ENCODE measurements around the gene KCNE4. TPM values are rescaled to one million over a fixed set of nuclear protein-coding genes. Genes with fewer than 3 reads are reported as not detected.

Gene KCNE4
- total RNA-seq, 4 donors from 2014 or later: 2.0 to 6.1 (median 3.3) TPM

GRCh38 chr2:223092667-223093066 lies 40.7 kb downstream of the KCNE4 start:
- Histone ChIP-seq H3K36me3 (no peaks in the 10 kb centered on the region), H3K27me3 (no peaks in the 10 kb centered on the region), H3K9me3 (no peaks in the 10 kb centered on the region), H3K27ac (peak overlapping the region in 3 of 4 donors; percentile 30 to 58 (median 38)), H3K4me3 (no peak overlapping the region), H3K4me1 (peaks cover 3% of the 10 kb centered on the region in 2 donors)
- TF ChIP-seq CTCF (IDR thresholded peaks at IDR 0.05 in 4 of 5, conservative IDR thresholded peaks at IDR 0.05 in 1 of 5) (no peak), POLR2A (IDR thresholded peaks at IDR 0.05) (no peak)
- ATAC-seq (no peak), DNase-seq (no peak)
- intact Hi-C loops (cut with DNase I; ENCODE audit: low total_unique reads): loop anchor here (5.0 kb wide), 1 partner anchor 35 kb away; no protein-coding TSS in a partner anchor
- in situ Hi-C loops (cut with MboI; ENCODE audit: low sequenced_read_pairs in 4 of 4): no loop called here

- Histone ChIP-seq H3K4me3 (no peak overlapping the region), H3K27ac (peak overlapping the region; percentile 24 to 58 (median 34)), H3K4me1 (peaks cover 3% of the 10 kb centered on the region in 2 donors), H3K36me3 (no peaks in the 10 kb centered on the region), H3K9me3 (no peaks in the 10 kb centered on the region), H3K27me3 (no peaks in the 10 kb centered on the region)
- intact Hi-C loops (cut with DNase I; ENCODE audit: low total_unique reads) (loop anchor here (5.0 kb wide), 1 partner anchor 36 kb away; no protein-coding TSS in a partner anchor), in situ Hi-C loops (cut with MboI; ENCODE audit: low sequenced_read_pairs in 4 of 4) (no loop called here)
- peak in 1 of 2 donors; percentile 53 for ATAC-seq
- DNase-seq: peak in 1 of 2 donors; percentile 45
- TF ChIP-seq CTCF (IDR thresholded peaks at IDR 0.05 in 4 of 5, conservative IDR thresholded peaks at IDR 0.05 in 1 of 5) (no peak), POLR2A (IDR thresholded peaks at IDR 0.05) (no peak)
Measured at GRCh38 chr2:223093436-223094241, 41.6 kb downstream of the KCNE4 start.

GRCh38 chr2:223095207-223095606 lies 43.2 kb downstream of the KCNE4 start:
- H3K4me3 ChIP-seq: no peak overlapping the region
- H3K36me3 ChIP-seq: no peaks in the 10 kb centered on the region
- no peak for TF ChIP-seq CTCF (IDR thresholded peaks at IDR 0.05 in 4 of 5, conservative IDR thresholded peaks at IDR 0.05 in 1 of 5)
- no peak for TF ChIP-seq POLR2A (IDR thresholded peaks at IDR 0.05)
- H3K27me3 ChIP-seq: no peaks in the 10 kb centered on the region
- H3K9me3 ChIP-seq: no peaks in the 10 kb centered on the region
- no peak overlapping the region for H3K27ac ChIP-seq
- intact Hi-C loops (cut with DNase I; ENCODE audit: low total_unique reads): no loop called here
- in situ Hi-C loops (cut with MboI; ENCODE audit: low sequenced_read_pairs in 4 of 4): no loop called here
- no peak for ATAC-seq
- H3K4me1 ChIP-seq: peaks cover 3% of the 10 kb centered on the region in 2 donors
- no peak for DNase-seq

GRCh38 chr2:223096235-223096970 lies 44.4 kb downstream of the KCNE4 start:
- Histone ChIP-seq H3K4me3 (no peak overlapping the region), H3K9me3 (no peaks in the 10 kb centered on the region), H3K4me1 (peaks cover 3% of the 10 kb centered on the region in 2 donors), H3K36me3 (no peaks in the 10 kb centered on the region), H3K27me3 (no peaks in the 10 kb centered on the region), H3K27ac (no peak overlapping the region)
- intact Hi-C loops (cut with DNase I; ENCODE audit: low total_unique reads): no loop called here
- DNase-seq (no peak), ATAC-seq (no peak)
- in situ Hi-C loops (cut with MboI; ENCODE audit: low sequenced_read_pairs in 4 of 4): no loop called here
- TF ChIP-seq POLR2A (IDR thresholded peaks at IDR 0.05): no peak

- Histone ChIP-seq H3K4me1 (peaks cover 3% of the 10 kb centered on the region in 2 donors), H3K9me3 (no peaks in the 10 kb centered on the region), H3K36me3 (no peaks in the 10 kb centered on the region), H3K27me3 (no peaks in the 10 kb centered on the region), H3K27ac (no peak overlapping the region), H3K4me3 (no peak overlapping the region)
- DNase-seq: no peak
- TF ChIP-seq CTCF (IDR thresholded peaks at IDR 0.05 in 4 of 5, conservative IDR thresholded peaks at IDR 0.05 in 1 of 5) (no peak), POLR2A (IDR thresholded peaks at IDR 0.05) (no peak)
- intact Hi-C loops (cut with DNase I; ENCODE audit: low total_unique reads): no loop called here
- ATAC-seq: no peak
- in situ Hi-C loops (cut with MboI; ENCODE audit: low sequenced_read_pairs in 4 of 4): no loop called here
Measured at GRCh38 chr2:223097888-223098383, 45.9 kb downstream of the KCNE4 start.
